Activated CD8-positive, alpha-beta T cell treated with anti-CD3 and anti-CD28 coated beads for 36 hours (primary cell): ENCODE measurements around the gene SUSD1. TPM values are rescaled to one million over a fixed set of nuclear protein-coding genes. Genes with fewer than 3 reads are reported as not detected.

Source experiments
- ATAC-seq: fragments of 200-7000 bp; cut with Tn5 transposase; one replicate; pipeline ENCODE4 v1.10.0; 2021; ENCODE audit warnings: mild to moderate bottlenecking, moderate library complexity
- CTCF ChIA-PET: fragments of 350-600 bp; sonication (Branson Sonifier 250); formaldehyde crosslinking; loops from one replicate; lab custom pipeline; 2021; ENCODE audit warnings: antibody characterized with exemption; lab: Charles Lee
- POLR2A ChIA-PET: fragments of 350-600 bp; sonication (Branson Sonifier 250); formaldehyde crosslinking; loops from one replicate; lab custom pipeline; 2021; ENCODE audit warnings: antibody characterized with exemption; lab: Charles Lee
- DNase-seq: peaks from one replicate; pipeline ENCODE4 v3.0.0-alpha.2; 2020
- H3K27ac Mint-ChIP-seq: one replicate; pipeline ENCODE4 v1.8.0; 2021; ENCODE audit warnings: mild to moderate bottlenecking, mixed read lengths
- H3K27me3 Mint-ChIP-seq: one replicate; pipeline ENCODE4 v1.8.0; 2021; ENCODE audit warnings: mixed read lengths
- H3K36me3 Mint-ChIP-seq: one replicate; pipeline ENCODE4 v1.8.0; 2021; ENCODE audit warnings: low read depth, mixed read lengths
- H3K4me1 Mint-ChIP-seq: one replicate; pipeline ENCODE4 v1.8.0; 2021; ENCODE audit warnings: low read depth, mixed read lengths
- H3K4me3 Mint-ChIP-seq: one replicate; pipeline ENCODE4 v1.8.0; 2021; ENCODE audit warnings: mild to moderate bottlenecking, moderate library complexity, mixed read lengths
- H3K9me3 Mint-ChIP-seq: one replicate; pipeline ENCODE4 v1.8.0; 2021; ENCODE audit warnings: mixed read lengths
- CTCF ChIP-seq: fragments of 200-600 bp; IDR thresholded peaks from one replicate; pipeline ENCODE4 v1.8.0; 2022; ENCODE audit warnings: antibody characterized with exemption, mild to moderate bottlenecking
- intact Hi-C: fragments of 100-400 bp; cut with micrococcal nuclease; formaldehyde crosslinking; loops from one replicate; pipeline ENCODE4 v1.10.0; 2022
- total RNA-seq, 2 experiments: library from RNA; stranded (reverse); gene quantifications; one replicate each; pipeline ENCODE4 v1.2.3, GENCODE V29; 2021

SUSD1 gene
- total RNA-seq, 2 experiments from 2014 or later = 3.0 to 3.6 TPM

- no peaks in the 10 kb centered on the region for H3K27me3 Mint-ChIP-seq
- no peak overlapping the region for H3K4me3 Mint-ChIP-seq
- POLR2A ChIA-PET = interaction anchor here (1.1 kb wide), 1 partner anchor 273 kb away, joined by 3 read pairs; no protein-coding TSS in a partner anchor
- TF ChIP-seq CTCF = no peak
- no peaks in the 10 kb centered on the region for H3K36me3 Mint-ChIP-seq
- peak overlapping the region; percentile 3 for H3K27ac Mint-ChIP-seq
- no peak for ATAC-seq
- no peaks in the 10 kb centered on the region for H3K9me3 Mint-ChIP-seq
- intact Hi-C loops = no loop called here
- H3K4me1 Mint-ChIP-seq = peaks cover 31% of the 10 kb centered on the region
- no peak for DNase-seq
- CTCF ChIA-PET = interaction anchor here (0.7 to 9.2 kb wide), 6 partner anchors 9 to 335 kb away, joined by 3 to 105 read pairs (median 4); partner anchors contain the start of gene PTBP3
These were observed 81.3 kb downstream of the SUSD1 start for GRCh38 chr9:112093870-112094216.

- peaks cover 29% of the 10 kb centered on the region for H3K4me1 Mint-ChIP-seq
- H3K9me3 Mint-ChIP-seq = no peaks in the 10 kb centered on the region
- H3K36me3 Mint-ChIP-seq = no peaks in the 10 kb centered on the region
- CTCF ChIA-PET = interaction anchor here (0.7 to 9.2 kb wide), 6 partner anchors 9 to 334 kb away, joined by 3 to 105 read pairs (median 4); partner anchors contain the start of gene PTBP3
- intact Hi-C loops = no loop called here
- ATAC-seq (no peak), DNase-seq (no peak)
- no peak for TF ChIP-seq CTCF
- H3K27me3 Mint-ChIP-seq = no peaks in the 10 kb centered on the region
- H3K4me3 Mint-ChIP-seq = no peak overlapping the region
- no peak overlapping the region for H3K27ac Mint-ChIP-seq
- POLR2A ChIA-PET = interaction anchor here (1.1 kb wide), 1 partner anchor 274 kb away, joined by 3 read pairs; no protein-coding TSS in a partner anchor
These were observed 81.8 kb downstream of the SUSD1 start for GRCh38 chr9:112093147-112093869.

- Mint-ChIP-seq H3K36me3 (no peaks in the 10 kb centered on the region), H3K27me3 (no peaks in the 10 kb centered on the region), H3K4me3 (no peak overlapping the region), H3K4me1 (peaks cover 25% of the 10 kb centered on the region), H3K9me3 (no peaks in the 10 kb centered on the region), H3K27ac (no peak overlapping the region)
- ChIA-PET POLR2A (interaction anchor here (0.8 kb wide), 1 partner anchor 21 kb away, joined by 4 read pairs; no protein-coding TSS in a partner anchor), CTCF (interaction anchor here (9.1 kb wide), 1 partner anchor 269 kb away, joined by 71 read pairs; no protein-coding TSS in a partner anchor)
- peak; percentile 18 for TF ChIP-seq CTCF
- no peak for DNase-seq
- no peak for ATAC-seq
- intact Hi-C loops = no loop called here
These were observed 83.3 kb downstream of the SUSD1 start for GRCh38 chr9:112091810-112092209.

- intact Hi-C loops = no loop called here
- no peak for DNase-seq
- H3K4me1 Mint-ChIP-seq = peaks cover 5% of the 10 kb centered on the region
- TF ChIP-seq CTCF = no peak
- CTCF ChIA-PET = interaction anchor here (0.5 to 9.1 kb wide), 6 partner anchors 10 to 454 kb away, joined by 3 to 71 read pairs (median 4); no protein-coding TSS in a partner anchor
- no peak overlapping the region for H3K4me3 Mint-ChIP-seq
- H3K9me3 Mint-ChIP-seq = no peaks in the 10 kb centered on the region
- H3K36me3 Mint-ChIP-seq = no peaks in the 10 kb centered on the region
- POLR2A ChIA-PET = interaction anchor here (2.4 kb wide), 1 partner anchor 292 kb away, joined by 8 read pairs; the partner anchor contains the start of gene HSDL2
- no peak for ATAC-seq
- H3K27ac Mint-ChIP-seq = no peak overlapping the region
- H3K27me3 Mint-ChIP-seq = no peaks in the 10 kb centered on the region
These were observed 87.6 kb downstream of the SUSD1 start for GRCh38 chr9:112087506-112087905.

- ChIA-PET CTCF (interaction anchor here (0.6 to 9.1 kb wide), 9 partner anchors 9 to 455 kb away, joined by 3 to 71 read pairs (median 3); no protein-coding TSS in a partner anchor), POLR2A (interaction anchor here (0.6 to 2.4 kb wide), 3 partner anchors 261 to 319 kb away, joined by 3 to 8 read pairs (median 4); partner anchors contain the start of gene HSDL2)
- Mint-ChIP-seq H3K36me3 (no peaks in the 10 kb centered on the region), H3K4me3 (no peak overlapping the region), H3K4me1 (peaks cover 5% of the 10 kb centered on the region), H3K27me3 (no peaks in the 10 kb centered on the region), H3K9me3 (no peaks in the 10 kb centered on the region), H3K27ac (no peak overlapping the region)
- DNase-seq (no peak), ATAC-seq (no peak)
- intact Hi-C loops = no loop called here
- TF ChIP-seq CTCF = peak; percentile 73
These were observed 88.5 kb downstream of the SUSD1 start for GRCh38 chr9:112086627-112087026.
